Caki2 (cell line): ENCODE measurements around the gene CCDC122. TPM values are rescaled to one million over a fixed set of nuclear protein-coding genes. Genes with fewer than 3 reads are reported as not detected.

ENCODE experiments used
- total RNA-seq: library from RNA; depleted of rRNA; stranded (reverse); fragments of >200 nt; shearing (Covaris generic); gene quantifications from 2 replicates; pipeline ENCODE4 v1.2.3, GENCODE V29; 2014; ENCODE audit warnings: low replicate concordance; rRNA removed

Gene CCDC122
- total RNA-seq, 1 experiment from 2014 or later, result 8.4 TPM

Other genes with a start within 250 kb of the CCDC122 start
- not detected in 2 replicates for gene ENOX1, start 92.8 kb downstream of the CCDC122 start, total RNA-seq
- gene LACC1, start 164 bp upstream of the CCDC122 start, total RNA-seq, result 5.0 TPM in 1 of 2 replicates, not detected in the other